ENCODE measurements around the gene KLHDC2.
"Not testable (repeated sequence)": the region's sequence is repeated elsewhere in the genome, so short reads cannot be mapped to it uniquely, and the experiment has no call there.

Gene KLHDC2

GRCh38 chr14:49767571-49768300 lies at the start of gene KLHDC2:
KLHDC2 (plus strand) TSS chr14:49768153; CDS start chr14:49768469, 316 bp downstream.
- DNase-seq = peak; percentile 87 to 91

GRCh38 chr14:49720744-49721143 lies 47.2 kb upstream of the KLHDC2 start:
- no peak for DNase-seq

- DNase-seq = not testable (repeated sequence)
Measured at GRCh38 chr14:49721733-49722435, 46.1 kb upstream of the KLHDC2 start.

GRCh38 chr14:49727171-49727570 lies 40.8 kb upstream of the KLHDC2 start:
- DNase-seq = no peak

- DNase-seq = no peak
Measured at GRCh38 chr14:49732896-49733295, 35.1 kb upstream of the KLHDC2 start.

GRCh38 chr14:49733836-49734235 lies 34.1 kb upstream of the KLHDC2 start:
- no peak for DNase-seq

GRCh38 chr14:49735669-49736068 lies 32.3 kb upstream of the KLHDC2 start:
- DNase-seq = not testable (repeated sequence)

- DNase-seq = no peak
Measured at GRCh38 chr14:49745191-49745590, 22.8 kb upstream of the KLHDC2 start.

GRCh38 chr14:49746476-49746875 lies 21.5 kb upstream of the KLHDC2 start:
- not testable (repeated sequence) for DNase-seq

GRCh38 chr14:49754570-49755097 lies 13.3 kb upstream of the KLHDC2 start:
- DNase-seq = no peak

GRCh38 chr14:49755378-49755777 lies 12.6 kb upstream of the KLHDC2 start:
- DNase-seq = no peak

- DNase-seq = no peak
Measured at GRCh38 chr14:49761839-49762551, 6.0 kb upstream of the KLHDC2 start.

GRCh38 chr14:49766839-49767238 lies 1.1 kb upstream of the KLHDC2 start:
- no peak for DNase-seq

- no peak for DNase-seq
Measured at GRCh38 chr14:49767270-49767570, 733 bp upstream of the KLHDC2 start.

- DNase-seq = peak; percentile 58 to 80
Measured at GRCh38 chr14:49768301-49769121, 558 bp downstream of the KLHDC2 start.

- DNase-seq = peak in 1 of 2 donors; percentile 22
Measured at GRCh38 chr14:49769171-49769570, 1.2 kb downstream of the KLHDC2 start.

- DNase-seq = no peak
Measured at GRCh38 chr14:49769581-49770211, 1.7 kb downstream of the KLHDC2 start.

- no peak for DNase-seq
Measured at GRCh38 chr14:49770212-49770817, 2.4 kb downstream of the KLHDC2 start.

GRCh38 chr14:49771691-49772090 lies 3.7 kb downstream of the KLHDC2 start:
- not testable (repeated sequence) for DNase-seq

- no peak for DNase-seq
Measured at GRCh38 chr14:49774106-49774505, 6.2 kb downstream of the KLHDC2 start.

GRCh38 chr14:49778421-49778820 lies 10.5 kb downstream of the KLHDC2 start:
- no peak for DNase-seq

GRCh38 chr14:49781040-49781439 lies 13.1 kb downstream of the KLHDC2 start:
- not testable (repeated sequence) for DNase-seq

All from CD4-positive, alpha-beta T cell treated with Interferon alpha-2 for 1 hour (primary cell).